Measurements from ENCODE around the gene PPP1R3E. TPM values are rescaled to one million over a fixed set of nuclear protein-coding genes. Genes with fewer than 3 reads are reported as not detected.

PPP1R3E gene
- total RNA-seq, 1 donor from 2014 or later = 10.8 TPM

GRCh38 chr14:23252420-23253333, 50.0 kb downstream of the PPP1R3E start:
- Mint-ChIP-seq H3K9me3 (ENCODE audit: unreplicated experiment) (no peaks in the 10 kb centered on the region), H3K4me1 (ENCODE audit: low read depth, unreplicated experiment) (no peaks in the 10 kb centered on the region), H3K27me3 (ENCODE audit: unreplicated experiment) (no peaks in the 10 kb centered on the region), H3K36me3 (ENCODE audit: unreplicated experiment) (no peaks in the 10 kb centered on the region), H3K4me3 (ENCODE audit: unreplicated experiment) (no peak overlapping the region), H3K27ac (ENCODE audit: unreplicated experiment) (no peak overlapping the region)
- DNase-seq = no peak
- no peak for TF ChIP-seq CTCF (IDR thresholded peaks at IDR 0.05; ENCODE audit: partially characterized antibody, unreplicated experiment)

- no peaks in the 10 kb centered on the region for H3K36me3 Mint-ChIP-seq (ENCODE audit: unreplicated experiment)
- H3K4me3 Mint-ChIP-seq (ENCODE audit: unreplicated experiment) = no peak overlapping the region
- H3K27me3 Mint-ChIP-seq (ENCODE audit: unreplicated experiment) = no peaks in the 10 kb centered on the region
- TF ChIP-seq CTCF (IDR thresholded peaks at IDR 0.05; ENCODE audit: partially characterized antibody, unreplicated experiment) = no peak
- no peak for DNase-seq
- H3K4me1 Mint-ChIP-seq (ENCODE audit: low read depth, unreplicated experiment) = no peaks in the 10 kb centered on the region
- H3K9me3 Mint-ChIP-seq (ENCODE audit: unreplicated experiment) = no peaks in the 10 kb centered on the region
- no peak overlapping the region for H3K27ac Mint-ChIP-seq (ENCODE audit: unreplicated experiment)
Measured at GRCh38 chr14:23252006-23252405, 50.7 kb downstream of the PPP1R3E start.

- H3K27ac Mint-ChIP-seq (ENCODE audit: unreplicated experiment) = no peak overlapping the region
- TF ChIP-seq CTCF (IDR thresholded peaks at IDR 0.05; ENCODE audit: partially characterized antibody, unreplicated experiment) = no peak
- H3K4me3 Mint-ChIP-seq (ENCODE audit: unreplicated experiment) = no peak overlapping the region
- H3K36me3 Mint-ChIP-seq (ENCODE audit: unreplicated experiment) = no peaks in the 10 kb centered on the region
- H3K27me3 Mint-ChIP-seq (ENCODE audit: unreplicated experiment) = no peaks in the 10 kb centered on the region
- H3K4me1 Mint-ChIP-seq (ENCODE audit: low read depth, unreplicated experiment) = no peaks in the 10 kb centered on the region
- no peaks in the 10 kb centered on the region for H3K9me3 Mint-ChIP-seq (ENCODE audit: unreplicated experiment)
- no peak for DNase-seq
Measured at GRCh38 chr14:23249824-23250223, 52.8 kb downstream of the PPP1R3E start.

- Mint-ChIP-seq H3K4me3 (ENCODE audit: unreplicated experiment) (no peak overlapping the region), H3K9me3 (ENCODE audit: unreplicated experiment) (no peaks in the 10 kb centered on the region), H3K27me3 (ENCODE audit: unreplicated experiment) (no peaks in the 10 kb centered on the region), H3K4me1 (ENCODE audit: low read depth, unreplicated experiment) (no peaks in the 10 kb centered on the region), H3K27ac (ENCODE audit: unreplicated experiment) (no peak overlapping the region), H3K36me3 (ENCODE audit: unreplicated experiment) (no peaks in the 10 kb centered on the region)
- no peak for DNase-seq
- no peak for TF ChIP-seq CTCF (IDR thresholded peaks at IDR 0.05; ENCODE audit: partially characterized antibody, unreplicated experiment)
Measured at GRCh38 chr14:23248601-23249000, 54.1 kb downstream of the PPP1R3E start.

Other genes with a start within 250 kb of the PPP1R3E start
- 164 TPM for gene CDH24, start 245.3 kb downstream of the PPP1R3E start, total RNA-seq (ENCODE audit: unreplicated experiment)
- gene ACIN1, start 207.7 kb downstream of the PPP1R3E start, total RNA-seq (ENCODE audit: unreplicated experiment) = 341 TPM
- 40.3 TPM for gene C14orf119, start 207.4 kb downstream of the PPP1R3E start, total RNA-seq (ENCODE audit: unreplicated experiment)
- gene CIROP, start 197.9 kb downstream of the PPP1R3E start, total RNA-seq (ENCODE audit: unreplicated experiment) = not detected
- gene CEBPE, start 183.6 kb downstream of the PPP1R3E start, total RNA-seq (ENCODE audit: unreplicated experiment) = not detected
- 7.9 TPM for gene SLC7A8, start 119.2 kb downstream of the PPP1R3E start, total RNA-seq (ENCODE audit: unreplicated experiment)
- gene RNF212B, start 64.9 kb downstream of the PPP1R3E start, total RNA-seq (ENCODE audit: unreplicated experiment) = not detected
- 12.2 TPM for gene HOMEZ, start 16.7 kb downstream of the PPP1R3E start, total RNA-seq (ENCODE audit: unreplicated experiment)
- gene BCL2L2, start 4.0 kb upstream of the PPP1R3E start, total RNA-seq (ENCODE audit: unreplicated experiment) = 32.6 TPM
- gene PABPN1, start 18.6 kb upstream of the PPP1R3E start, total RNA-seq (ENCODE audit: unreplicated experiment) = 355 TPM
- 70.6 TPM for gene SLC22A17, start 50.0 kb upstream of the PPP1R3E start, total RNA-seq (ENCODE audit: unreplicated experiment)
- gene EFS, start 62.3 kb upstream of the PPP1R3E start, total RNA-seq (ENCODE audit: unreplicated experiment) = 90.4 TPM
- not detected for gene IL25, start 70.0 kb upstream of the PPP1R3E start, total RNA-seq (ENCODE audit: unreplicated experiment)
- gene CMTM5, start 74.2 kb upstream of the PPP1R3E start, total RNA-seq (ENCODE audit: unreplicated experiment) = not detected
- not detected for gene MYH6, start 105.4 kb upstream of the PPP1R3E start, total RNA-seq (ENCODE audit: unreplicated experiment)
- gene MYH7, start 132.8 kb upstream of the PPP1R3E start, total RNA-seq (ENCODE audit: unreplicated experiment) = not detected
- 46.5 TPM for gene NGDN, start 166.8 kb upstream of the PPP1R3E start, total RNA-seq (ENCODE audit: unreplicated experiment)
- 39.1 TPM for gene ZFHX2, start 248.9 kb upstream of the PPP1R3E start, total RNA-seq (ENCODE audit: unreplicated experiment)